AG09309 (cell line): ENCODE measurements around the gene DDX31.

Source experiments
- DNase-seq: peaks from one replicate; pipeline ENCODE4 v3.0.0-alpha.2; 2010; ENCODE audit warnings: low read depth
- H3K4me3 ChIP-seq: 2 replicates; pipeline ENCODE4 v1.5.1; 2011; ENCODE audit warnings: mild to moderate bottlenecking, low read depth, low read length, moderate library complexity; ENCODE audit not compliant: control insufficient read depth
- TF ChIP-seq, protein P1 (sequence below): IDR thresholded peaks from 2 replicates; pipeline ENCODE4 v1.5.1; 2011; ENCODE audit warnings: mild to moderate bottlenecking, low read depth, low read length, inconsistent platforms; ENCODE audit not compliant: insufficient read depth, control insufficient read depth; ENCODE audit errors: missing control alignments

Gene DDX31

DNA sequence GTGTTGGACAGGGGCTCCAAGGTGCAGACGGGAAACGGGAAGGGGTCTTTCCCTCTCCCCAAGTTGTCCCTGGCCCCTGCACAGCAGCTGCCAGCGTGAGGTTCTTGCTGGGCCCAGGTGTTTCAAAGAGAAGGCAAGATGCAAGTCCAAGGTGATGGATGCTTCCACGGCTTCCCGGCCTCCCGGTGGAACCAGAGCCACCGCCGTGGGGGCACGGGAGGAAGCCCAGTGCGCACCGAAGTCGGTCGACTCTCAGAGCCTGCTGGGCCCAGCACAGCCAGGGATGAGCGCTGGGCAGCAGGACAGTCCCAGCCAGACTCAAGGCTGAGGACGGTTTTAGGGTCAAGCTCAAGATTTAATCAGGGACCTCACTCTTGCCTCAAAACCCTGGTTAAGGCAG, 112.6 kb downstream of the DDX31 start:
- no peak for DNase-seq
- TF ChIP-seq, protein P1, sequence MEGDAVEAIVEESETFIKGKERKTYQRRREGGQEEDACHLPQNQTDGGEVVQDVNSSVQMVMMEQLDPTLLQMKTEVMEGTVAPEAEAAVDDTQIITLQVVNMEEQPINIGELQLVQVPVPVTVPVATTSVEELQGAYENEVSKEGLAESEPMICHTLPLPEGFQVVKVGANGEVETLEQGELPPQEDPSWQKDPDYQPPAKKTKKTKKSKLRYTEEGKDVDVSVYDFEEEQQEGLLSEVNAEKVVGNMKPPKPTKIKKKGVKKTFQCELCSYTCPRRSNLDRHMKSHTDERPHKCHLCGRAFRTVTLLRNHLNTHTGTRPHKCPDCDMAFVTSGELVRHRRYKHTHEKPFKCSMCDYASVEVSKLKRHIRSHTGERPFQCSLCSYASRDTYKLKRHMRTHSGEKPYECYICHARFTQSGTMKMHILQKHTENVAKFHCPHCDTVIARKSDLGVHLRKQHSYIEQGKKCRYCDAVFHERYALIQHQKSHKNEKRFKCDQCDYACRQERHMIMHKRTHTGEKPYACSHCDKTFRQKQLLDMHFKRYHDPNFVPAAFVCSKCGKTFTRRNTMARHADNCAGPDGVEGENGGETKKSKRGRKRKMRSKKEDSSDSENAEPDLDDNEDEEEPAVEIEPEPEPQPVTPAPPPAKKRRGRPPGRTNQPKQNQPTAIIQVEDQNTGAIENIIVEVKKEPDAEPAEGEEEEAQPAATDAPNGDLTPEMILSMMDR, result no peak
- H3K4me3 ChIP-seq, result no peak overlapping the region

DNA sequence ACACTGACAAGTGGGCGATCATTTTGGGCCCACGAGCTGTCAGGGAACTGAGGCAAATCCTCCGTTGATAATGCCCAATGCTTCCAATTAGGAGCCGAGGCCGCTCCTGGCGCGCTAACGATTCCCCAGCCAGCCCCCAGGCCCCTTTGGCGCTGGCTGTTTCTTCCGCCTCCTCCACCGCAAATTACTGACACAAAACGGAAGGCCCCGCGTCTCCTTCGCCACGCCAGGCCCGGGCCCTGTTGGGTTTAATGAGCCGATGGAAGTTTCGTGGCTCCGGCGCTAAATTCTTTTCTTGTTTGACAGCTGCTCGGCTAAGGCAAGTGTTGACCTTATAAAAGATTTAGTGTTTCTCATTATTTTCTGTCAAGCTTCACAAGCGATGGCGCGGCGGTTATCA, 113.1 kb downstream of the DDX31 start:
- TF ChIP-seq, protein P1, result no peak
- no peak for DNase-seq
- H3K4me3 ChIP-seq, result no peak overlapping the region

DNA sequence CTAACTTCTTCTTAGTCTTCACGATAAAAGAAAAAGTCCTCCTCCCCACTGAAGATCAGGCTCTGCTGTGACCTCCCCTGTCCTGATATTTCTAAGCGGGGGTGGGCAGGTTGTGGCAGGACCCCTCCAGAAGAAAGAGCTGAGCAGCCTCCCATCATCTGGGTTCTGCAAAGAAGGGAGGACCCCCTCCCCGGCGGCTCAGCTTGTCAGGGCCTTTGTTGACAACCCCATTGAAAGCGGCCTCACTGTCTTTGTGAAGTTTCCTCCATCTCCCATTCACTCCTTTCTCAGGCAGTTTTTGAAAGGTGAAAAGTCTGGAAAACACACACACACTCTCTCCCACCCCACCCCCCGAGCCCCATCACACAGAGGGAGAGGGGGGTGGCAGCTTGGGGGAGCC, 113.5 kb downstream of the DDX31 start:
- no peak for DNase-seq
- TF ChIP-seq, protein P1, result no peak
- no peak overlapping the region for H3K4me3 ChIP-seq

DNA sequence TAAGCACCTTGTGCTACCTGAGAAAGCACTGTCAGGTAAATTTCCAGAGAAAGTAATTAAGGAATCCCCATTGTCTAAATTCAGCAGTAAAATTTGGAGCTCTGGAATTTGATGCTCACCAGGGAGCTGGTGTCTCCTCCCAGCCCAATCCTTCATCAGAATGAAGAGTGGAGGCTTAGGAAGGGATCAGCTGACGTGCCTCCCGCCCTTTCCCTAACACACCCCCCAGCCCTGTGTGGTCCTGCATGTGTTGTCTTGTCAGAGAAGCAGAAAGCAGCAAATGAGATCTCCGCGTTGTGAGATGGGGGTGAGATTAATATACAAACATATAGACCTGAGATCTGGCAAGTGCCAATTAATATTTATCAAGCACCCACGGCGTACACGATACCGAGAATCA, 114.3 kb downstream of the DDX31 start:
- no peak overlapping the region for H3K4me3 ChIP-seq
- TF ChIP-seq, protein P1, result no peak
- no peak for DNase-seq

DNA sequence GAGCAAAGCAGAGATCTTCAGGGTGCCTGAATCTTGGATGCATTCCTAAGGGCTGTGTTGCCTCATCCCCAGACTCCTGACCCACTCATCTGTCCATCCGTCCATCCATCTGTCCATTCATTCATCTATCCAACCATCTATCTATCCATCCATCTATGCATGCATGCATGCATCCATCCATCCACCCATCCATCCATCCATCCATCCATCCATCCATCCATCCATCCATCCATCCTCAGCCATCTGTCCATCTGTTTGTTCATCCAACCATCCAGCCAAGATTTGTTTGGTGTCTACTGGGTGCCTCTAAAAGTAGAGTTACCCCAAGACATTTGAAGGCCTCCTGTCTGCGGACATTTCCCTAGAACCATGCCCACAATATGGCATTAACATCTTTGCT, 115.0 kb downstream of the DDX31 start:
- TF ChIP-seq, protein P1, result no peak
- H3K4me3 ChIP-seq, result no peak overlapping the region
- no peak for DNase-seq

DNA sequence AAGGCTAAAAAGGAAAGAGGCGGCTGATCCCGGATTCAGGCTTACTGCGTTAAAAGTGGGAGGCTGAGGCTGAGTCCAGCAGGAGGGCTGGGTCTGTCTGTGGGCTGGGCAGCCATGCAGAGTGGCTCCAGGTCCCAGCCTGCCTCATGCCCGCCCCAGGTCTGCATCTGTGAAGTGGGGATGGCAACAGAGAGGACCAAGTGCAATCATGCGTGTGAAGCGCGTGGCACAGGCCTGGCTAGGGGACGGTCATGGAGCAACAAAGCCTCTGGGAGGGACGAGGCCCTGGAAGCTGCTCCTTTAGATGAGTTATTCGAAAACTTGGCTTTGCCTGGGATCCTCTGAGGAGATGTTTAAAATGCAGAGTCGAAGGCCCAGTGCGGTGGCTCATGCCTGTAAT, 117.7 kb downstream of the DDX31 start:
- no peak overlapping the region for H3K4me3 ChIP-seq
- DNase-seq, result no peak
- TF ChIP-seq, protein P1, result no peak

DNA sequence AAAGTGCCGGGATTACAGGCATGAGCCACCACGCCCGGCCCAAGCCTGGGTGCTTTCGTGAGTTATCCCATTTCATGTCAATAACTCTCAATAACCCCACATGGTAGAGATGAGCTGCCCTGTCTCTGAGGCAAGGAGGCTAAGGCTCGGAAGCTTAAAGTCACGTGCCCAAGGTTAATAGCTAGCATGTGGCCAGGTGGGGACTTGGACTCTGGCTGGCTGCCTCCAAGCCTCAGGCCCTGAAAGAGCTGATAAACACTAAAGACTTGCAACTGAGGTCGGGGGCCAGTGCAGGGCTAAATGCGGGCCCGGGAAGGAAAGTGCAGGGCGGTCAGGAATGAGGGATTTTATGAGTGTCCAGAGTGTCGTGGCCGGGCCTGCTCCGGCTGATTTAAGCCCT, 118.2 kb downstream of the DDX31 start:
- H3K4me3 ChIP-seq, result no peak overlapping the region
- no peak for DNase-seq
- TF ChIP-seq, protein P1, result no peak
